GM21786 (cell line): Measurements from ENCODE around the gene ARAP3.

Experiments
- ATAC-seq: cut with Tn5 transposase; IDR thresholded peaks from one replicate; pipeline ENCODE4 v1.9.1; 2021; ENCODE audit not compliant: unreplicated experiment

ARAP3 gene

DNA sequence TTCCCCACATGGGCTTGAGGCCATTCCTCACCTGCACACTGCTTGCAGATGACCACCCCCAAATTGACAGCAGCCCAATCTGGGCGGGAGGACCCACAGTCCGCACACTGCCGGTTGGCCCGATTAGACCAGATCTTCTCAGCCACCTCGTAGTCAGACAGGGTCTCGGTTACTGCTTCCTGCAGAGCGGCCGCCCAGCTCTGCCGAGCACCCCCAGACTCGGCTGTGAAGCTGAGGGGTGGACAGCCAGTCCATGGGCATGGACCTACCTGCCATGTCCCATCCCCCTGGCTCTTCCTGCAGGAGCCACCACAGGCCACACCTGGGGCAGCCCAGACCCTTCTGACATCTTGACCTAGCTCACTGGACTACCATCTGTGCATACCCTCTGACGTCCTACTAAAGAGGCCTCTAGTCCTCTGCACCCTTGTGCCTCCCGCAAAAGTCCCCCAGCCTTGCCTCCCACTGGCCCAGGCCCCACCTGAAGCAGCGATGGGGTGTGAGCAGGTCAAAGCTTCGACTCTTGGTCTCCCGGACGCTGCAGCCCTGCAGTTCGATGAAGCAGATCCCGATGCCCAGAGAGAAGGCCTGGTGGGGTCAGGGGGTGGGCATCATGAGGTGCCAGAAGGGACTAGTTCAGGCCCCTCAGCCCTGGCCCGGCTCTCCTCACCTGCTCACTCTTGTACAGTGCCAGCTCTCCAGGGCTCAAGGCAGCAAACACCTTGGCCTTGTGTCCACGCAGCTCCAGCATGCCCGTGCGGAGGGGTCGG, 9.8 kb downstream of the ARAP3 start:
- no peak for ATAC-seq

DNA sequence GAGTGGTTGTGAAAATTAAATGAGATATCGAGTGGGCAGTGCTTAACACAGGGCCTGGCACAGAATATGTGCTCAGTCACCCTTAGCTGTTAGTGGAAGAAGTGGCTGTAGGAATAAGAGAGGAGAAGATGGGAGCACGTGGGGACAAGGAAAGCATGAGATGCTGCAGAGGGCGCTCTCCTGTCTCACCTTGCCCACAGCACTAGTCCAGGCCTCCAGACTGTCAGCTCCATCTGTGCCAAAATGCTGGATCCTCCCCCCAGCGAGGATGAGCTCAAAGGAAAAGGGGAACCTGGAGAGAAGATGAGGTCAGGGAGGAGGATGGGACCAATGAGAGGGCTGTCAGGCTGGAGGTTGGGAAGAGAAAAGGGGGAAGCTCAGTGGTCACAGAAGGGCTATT, 12.5 kb downstream of the ARAP3 start:
- no peak for ATAC-seq

DNA sequence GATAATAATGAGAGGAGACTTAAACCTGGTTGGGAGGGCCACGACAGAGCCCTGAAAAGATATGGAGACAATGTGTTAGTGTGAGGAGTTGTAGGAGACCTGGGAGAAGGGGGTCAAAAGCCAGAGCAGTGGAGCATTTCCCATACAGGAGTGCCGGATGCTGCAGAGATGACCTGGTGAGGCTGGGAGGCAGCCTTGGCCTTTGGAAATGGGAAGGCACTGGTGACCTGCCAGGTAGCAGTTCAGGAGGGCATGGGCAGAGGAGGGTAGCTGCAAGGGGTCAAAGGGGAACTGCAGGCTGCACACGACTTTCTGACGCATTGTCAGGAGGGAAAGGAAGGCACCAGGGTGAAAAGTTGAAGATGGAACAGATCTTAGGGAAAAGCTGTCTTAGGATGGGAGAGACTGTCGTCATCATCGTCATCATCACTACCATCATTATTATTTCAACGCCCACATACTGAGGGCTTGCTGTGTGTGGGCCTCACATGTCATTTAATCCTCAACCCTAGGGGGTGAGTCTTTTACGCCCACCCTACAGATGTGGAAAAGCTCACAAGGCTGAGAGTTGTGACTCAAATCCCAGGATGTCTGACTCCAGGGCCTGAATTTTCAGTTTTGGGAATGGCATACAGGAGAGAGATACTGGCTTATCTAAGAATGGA, 13.3 kb downstream of the ARAP3 start:
- ATAC-seq, result no peak

DNA sequence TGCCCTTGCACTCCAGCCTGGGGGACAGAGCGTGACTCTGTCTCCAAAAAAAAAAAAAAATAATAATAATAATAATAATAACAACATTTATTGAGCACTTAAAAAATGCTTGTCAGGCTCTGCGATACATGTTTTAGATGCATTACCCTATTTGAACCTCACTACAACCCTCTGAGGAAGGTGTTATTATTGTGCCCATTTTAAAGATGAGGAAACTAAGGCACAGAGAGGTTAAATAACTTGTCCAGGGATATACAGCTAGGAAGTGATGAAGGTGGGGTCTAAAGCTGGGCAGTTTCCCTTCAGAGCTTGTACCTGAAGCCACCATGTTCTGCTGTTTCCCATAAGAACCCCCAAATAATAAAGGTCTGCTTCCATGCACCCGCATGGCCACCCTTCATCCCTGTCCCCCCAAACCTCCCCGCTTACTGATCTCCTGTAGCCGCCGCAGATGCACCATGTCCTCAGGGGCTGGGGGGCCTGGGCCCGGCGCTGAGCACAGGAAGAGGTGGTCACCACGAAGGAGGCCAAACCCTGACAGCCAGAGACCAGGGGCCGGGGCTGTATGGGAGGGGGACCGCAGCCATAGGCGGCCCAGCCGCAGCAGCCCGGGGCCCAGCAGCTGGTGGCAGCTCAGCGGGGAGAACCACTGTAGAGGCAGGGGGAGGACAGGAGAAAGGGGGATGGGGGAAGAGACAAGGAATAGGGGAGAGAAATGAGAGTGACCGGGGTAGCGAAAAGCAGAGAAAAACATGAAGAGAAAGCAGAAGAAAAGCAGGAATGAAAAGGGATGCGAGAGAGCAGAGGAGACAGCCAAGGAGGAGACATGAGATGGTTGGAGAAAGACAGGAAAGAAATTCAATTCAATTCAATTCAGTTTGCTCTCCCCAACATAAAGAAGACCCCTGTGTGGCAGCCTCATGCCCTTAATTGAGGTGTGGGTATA, 15.8 kb downstream of the ARAP3 start:
- ATAC-seq, result no peak

DNA sequence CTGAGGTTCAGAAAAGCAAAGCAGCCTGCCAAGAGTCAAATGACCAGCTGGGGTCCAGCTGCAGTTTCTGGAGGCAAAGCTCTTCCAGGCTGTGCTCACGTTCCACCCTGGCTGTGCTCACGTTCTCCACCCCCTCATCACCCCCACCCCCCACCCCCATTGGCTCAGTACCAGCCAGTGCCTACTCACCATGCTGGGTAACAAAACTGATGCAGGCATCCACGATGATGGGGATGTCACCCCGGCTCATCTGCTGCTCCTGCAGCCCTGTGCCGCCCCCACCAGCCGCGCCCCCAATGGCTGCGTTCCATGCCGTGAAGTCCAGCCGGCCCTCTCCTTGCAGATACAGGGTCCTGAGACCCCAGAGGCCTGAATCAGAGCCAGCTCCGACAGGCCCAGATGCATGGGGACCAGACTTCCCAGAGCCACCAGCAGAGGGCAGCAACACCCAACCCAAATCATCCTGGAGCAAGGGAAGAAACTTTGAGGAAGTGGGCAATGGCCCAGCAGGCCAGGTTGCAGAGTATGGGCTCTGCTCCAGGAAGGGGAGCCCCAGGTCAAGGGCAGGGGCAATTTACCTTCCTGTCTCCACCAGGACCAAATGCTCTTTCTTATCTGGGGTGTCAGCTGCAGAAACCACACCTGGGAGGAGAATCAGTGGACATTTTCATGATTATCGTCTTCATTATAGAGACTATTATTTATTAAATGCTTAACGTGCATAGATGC, 17.1 kb downstream of the ARAP3 start:
- peak; percentile 92 for ATAC-seq

DNA sequence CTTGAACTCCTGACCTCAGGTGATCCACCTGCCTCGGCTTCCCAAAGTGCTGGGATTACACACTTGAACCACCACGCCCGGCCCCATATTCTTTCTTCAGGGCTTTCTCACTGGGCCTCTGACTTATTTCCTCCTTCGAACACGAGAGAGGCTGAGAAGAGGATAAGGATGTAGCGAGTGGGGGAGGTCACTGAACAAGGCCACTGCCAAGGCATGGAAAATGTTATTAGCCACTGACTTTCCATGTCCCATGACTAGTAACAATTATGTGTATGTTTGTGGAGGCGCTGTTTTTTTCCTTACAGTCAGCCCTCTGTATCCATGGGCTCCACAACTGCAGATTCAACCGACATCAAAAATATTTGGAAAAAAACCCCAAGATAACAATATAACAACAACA, 18.5 kb downstream of the ARAP3 start:
- no peak for ATAC-seq

DNA sequence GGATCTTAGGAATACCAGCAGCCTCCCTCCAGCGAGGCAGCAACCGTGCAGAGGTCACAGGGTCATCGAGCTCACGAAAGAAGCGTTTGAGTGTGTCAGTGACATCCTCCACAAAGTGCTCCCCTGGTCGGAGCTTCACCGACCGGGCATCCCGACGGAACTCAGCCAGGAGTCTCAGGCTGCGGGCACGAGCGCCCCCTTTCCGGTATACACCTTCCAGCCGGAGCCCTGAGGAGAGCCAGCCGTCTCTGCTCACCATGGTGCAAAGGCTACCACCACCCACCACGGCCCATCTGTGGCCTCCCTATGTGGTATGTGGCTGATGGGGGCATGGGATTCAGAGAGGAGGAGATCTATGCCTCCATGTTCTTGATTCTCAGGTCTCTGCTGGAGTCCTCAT, 20.0 kb downstream of the ARAP3 start:
- no peak for ATAC-seq

DNA sequence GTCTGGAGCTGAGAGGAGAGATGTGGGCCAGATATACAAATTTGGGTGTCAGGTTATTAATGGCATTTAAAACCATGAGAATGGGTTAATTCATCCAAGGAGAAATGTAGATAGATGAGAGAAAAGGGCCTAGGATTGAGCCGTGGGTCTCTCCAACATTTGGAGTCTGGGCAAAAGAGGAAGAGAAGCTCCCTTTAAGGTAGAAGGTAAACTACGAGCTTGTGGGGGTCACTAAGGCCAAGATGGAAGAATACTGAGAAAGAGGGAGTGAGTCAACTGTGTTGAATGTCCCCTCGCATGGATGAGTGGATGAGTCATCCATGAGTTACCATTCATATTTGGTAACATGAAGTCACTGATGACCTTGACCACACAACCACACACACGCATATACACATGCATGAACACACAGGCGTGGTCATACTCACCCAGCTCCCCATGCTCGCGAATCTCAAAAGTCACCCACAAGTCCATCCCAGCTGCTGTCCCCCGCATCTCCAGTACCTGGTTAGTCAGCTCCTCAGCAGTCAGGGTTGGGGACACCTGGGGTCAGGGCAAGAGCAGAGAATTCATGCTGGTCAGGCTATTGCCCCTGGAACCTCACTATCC, 24.0 kb downstream of the ARAP3 start:
- no peak for ATAC-seq

DNA sequence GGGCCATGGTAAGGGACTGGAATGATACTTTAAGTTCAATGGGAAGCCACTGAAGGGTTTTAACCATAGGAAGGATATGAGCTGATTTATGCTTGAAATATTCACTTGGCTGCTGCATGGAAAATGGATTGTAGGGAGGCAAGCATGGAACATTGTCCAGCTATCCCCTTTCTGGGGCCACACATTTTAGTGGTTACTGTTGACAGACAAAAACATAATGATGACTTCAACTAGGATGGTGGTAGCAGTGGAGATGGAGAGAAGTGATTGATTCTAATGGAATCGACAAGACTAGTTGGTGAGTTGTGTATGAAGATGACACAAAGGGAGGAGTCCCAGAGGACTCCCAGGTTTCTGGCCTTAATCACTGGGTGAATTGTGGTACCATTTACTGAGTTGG, 24.6 kb downstream of the ARAP3 start:
- no peak for ATAC-seq

DNA sequence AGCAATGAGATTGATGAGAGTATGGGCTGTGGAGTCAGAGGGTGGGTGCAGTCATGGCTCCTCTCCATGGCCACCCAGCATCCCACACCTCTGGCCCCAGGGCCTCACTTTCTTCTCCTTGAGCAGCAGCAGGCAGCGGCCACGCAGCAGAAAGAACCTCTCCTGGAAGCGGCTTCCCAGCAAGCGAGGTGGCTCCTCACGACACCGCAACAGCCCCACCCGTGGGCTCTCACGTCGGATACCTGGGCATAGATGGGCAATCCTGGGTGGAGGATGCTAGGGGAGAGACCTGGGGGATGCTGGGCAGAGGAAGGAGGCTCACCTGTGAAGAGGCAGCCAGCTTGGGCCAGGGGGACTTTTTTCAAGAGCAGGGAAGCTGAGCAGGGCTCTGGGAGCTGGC, 25.6 kb downstream of the ARAP3 start:
- ATAC-seq, result no peak

DNA sequence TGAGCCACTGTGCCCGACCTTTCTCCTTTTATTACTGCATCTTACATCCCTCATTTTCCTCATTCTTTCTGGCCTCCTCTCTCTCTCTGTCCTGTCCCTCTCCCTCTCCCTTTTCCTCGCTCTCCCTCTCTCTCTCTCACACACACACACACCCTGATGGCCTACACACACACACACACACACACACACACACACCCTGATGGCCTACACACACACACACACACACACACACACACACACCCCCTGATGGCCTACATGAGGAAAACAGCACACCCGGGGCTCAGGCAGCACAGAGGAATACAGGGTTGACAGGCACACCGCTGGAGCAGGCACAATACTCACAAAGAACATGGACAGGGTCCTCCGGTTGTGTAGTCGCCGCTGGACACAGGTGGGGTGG, 27.0 kb downstream of the ARAP3 start:
- ATAC-seq, result no peak

DNA sequence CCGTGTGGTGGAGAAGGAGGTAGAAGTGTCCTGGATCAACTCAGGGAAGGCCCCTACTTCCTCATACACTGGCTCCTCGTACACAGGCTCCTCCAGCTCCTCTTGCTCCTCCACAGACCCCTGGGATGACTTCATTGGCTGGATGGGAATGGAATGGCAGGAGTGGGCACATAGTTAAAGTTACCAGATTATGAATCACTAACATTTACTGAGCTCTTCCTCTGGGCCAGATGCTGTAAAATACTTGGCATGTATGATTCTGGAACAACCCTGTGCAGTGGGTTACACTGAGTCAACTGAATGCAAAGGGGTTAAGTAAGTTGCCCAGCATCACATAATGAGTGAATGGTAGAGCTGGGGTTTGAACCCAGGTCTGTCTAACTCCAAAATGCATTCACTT, 27.7 kb downstream of the ARAP3 start:
- ATAC-seq, result no peak

DNA sequence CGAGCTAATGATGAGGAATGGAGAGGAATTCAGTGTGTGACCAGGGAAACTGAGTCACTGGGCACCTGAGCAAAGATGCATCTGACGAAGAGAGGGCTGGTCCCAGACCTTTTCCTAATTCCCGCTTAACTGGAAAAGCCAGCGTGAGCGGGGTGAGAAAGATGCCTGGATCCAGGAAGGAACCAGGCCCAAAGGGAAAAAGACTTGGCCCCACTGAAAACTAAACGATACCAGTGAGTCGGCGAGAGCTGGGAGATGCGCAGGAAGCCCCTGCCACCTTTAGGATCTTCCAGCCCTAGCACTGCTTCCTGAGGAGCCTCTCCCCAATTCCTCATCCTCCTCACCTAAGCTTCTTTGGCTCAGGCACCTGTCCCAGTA, 30.3 kb downstream of the ARAP3 start:
- no peak for ATAC-seq

DNA sequence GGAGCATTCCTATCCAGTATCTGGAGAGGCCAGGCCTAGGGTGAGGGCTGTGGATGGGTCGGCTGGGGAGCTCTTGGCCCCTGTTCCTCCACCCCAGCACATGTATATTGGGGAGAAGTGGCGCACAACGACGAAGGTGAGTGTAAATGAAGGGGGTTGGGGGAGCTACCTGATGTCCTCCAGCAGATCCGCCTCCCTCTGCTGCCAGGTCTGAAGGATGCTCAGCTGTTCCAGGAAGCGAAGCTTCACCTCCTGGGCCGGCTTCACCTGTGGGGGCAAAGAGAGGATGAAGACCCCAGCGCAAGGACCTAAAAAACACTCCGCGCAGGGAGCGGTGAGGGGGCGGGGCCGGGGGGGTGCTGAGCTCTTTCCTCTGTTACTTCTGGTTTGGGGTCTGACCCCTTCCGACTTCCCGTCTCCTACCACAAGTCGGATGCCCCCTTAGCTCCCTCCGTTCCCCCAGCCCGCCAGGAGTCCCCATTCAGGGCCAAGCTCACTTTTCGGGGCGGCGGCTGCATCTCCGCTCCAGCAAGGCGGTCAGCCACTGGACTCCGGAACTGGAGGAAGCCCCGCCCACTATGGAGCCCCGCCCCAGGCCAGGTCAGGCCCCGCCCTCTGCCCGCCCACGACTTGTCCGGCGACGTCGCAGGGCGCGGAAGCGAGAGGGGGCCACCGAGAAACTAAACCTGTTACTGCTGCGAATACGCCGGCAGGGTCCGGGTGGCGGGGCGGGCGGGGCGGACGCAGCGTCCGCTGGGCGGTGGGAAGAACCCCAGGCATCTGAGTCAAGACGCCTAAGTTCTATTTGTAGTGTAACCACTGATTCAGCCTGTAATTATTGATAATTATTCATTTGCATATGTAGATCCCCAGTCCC, 30.9 kb downstream of the ARAP3 start, which contains the start of gene FCHSD1:
FCHSD1 (minus strand) TSS at position 568 of the 877 bp plus-strand sequence; CDS start at position 518, 50 bp downstream.
- ATAC-seq, result peak; percentile 98

DNA sequence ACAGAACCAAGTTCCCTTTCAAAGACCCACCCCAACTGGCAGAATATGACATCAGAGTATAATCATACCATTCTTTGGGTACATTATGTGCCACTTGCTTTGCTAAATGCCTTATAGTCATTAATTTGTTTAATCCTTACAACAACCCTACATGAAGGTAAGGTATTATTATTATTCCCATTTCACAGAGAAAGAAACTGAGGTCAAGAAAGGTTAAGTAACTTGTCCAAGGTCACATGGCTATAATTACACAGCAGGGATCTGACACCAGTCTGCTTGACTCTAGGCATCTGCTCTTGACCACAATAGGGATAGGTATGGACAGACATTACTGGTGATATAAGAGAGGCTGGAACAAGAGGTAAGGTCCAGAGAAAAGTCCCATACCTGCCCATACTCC, 32.1 kb downstream of the ARAP3 start:
- no peak for ATAC-seq

DNA sequence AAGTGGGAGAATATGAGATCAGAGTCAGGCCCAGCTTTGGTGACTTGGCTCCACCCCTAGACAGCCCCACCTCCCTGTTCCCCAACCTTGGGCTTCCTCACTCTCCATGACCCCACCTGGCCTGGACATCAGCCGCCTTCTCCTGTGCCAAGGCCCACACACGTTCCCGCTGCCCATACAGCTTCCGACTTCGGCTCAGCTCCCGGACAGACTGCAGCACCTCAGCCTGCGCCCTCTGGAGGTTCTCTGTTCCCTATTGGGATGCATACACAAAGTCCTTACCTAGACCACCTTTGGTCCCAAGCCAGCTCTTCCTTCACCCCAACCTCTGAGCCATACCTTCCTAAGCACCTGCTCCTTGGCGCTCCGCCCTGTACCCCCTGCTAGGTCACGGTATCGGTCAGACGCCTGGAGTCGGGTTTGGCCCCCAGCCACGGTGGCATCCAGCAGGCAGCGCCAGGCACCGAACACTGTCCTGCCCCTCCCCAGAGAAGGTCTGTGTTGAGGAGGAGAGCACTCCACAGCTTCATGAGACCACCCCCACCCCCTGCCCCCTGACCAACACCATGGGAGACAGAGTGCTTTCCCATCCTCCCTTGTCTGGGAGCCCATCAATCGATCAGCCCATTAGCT, 32.9 kb downstream of the ARAP3 start:
- no peak for ATAC-seq

DNA sequence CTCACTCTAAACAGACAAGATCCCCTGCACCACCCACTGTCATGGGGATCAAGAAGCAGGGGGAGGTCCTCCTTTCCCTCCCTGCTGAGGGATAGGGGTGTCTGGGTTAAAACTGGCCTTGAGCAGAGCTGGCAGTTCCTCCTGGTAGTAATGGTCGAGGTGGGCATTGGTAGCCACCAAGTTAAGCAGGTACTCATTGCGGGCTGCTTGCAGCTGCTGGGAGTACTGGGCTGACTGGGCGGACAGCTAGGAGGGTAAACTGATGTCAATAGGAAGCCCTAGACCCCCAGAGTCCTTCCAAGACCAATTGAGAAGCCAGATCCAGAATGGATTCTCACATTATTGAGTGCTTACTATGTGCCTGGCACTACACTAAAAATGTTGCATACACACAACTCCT, 34.2 kb downstream of the ARAP3 start:
- no peak for ATAC-seq

DNA sequence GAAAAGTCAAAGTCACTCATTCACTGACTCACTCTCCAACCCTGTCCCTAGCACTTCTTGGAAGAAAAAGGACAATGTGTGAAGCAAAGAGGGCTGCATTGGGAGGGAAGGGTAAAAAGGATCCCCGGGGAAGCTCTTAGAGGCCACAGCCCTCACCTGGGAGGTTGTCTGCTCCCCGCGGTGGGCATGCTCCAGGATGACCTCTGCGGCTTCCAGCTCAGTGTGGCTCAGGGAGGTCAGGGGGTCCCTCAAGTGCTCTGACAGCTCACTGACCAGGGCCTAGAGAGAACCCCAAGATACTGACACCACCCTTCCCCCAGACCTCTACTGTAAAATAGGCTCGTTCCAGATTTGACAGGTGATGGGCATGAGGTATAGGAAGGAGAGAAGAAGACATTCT, 34.8 kb downstream of the ARAP3 start:
- ATAC-seq, result no peak

DNA sequence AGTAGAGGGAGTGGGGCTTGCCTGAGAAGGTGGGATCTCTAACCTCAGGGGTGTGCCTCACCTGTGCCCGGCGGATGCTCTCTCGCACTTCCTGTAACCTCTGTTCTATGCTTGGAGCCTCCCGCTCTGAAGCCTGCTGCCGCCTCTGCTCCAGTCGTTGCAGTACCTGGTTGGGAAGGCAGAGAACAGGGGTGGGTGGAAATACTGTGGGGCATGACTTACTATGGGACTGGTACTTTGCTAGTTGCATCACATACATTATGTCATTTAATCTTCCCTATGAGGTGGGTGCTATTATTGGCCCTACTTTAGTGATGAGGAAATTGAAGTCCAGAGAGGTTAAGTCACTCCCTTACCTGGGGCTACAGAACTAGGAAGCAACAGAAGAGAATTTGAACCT, 36.0 kb downstream of the ARAP3 start:
- no peak for ATAC-seq
